GM10248 (cell line): ENCODE results near the gene ZNF787.

ENCODE experiments used
- CTCF ChIA-PET: fragments of 300-600 bp; sonication (Branson Sonifier 250); formaldehyde crosslinking; extraction: SDS; loops from one replicate; lab custom pipeline; 2021; ENCODE audit warnings: antibody characterized with exemption; lab: Yijun Ruan, JAX
- POLR2A ChIA-PET: fragments of 350-650 bp; sonication (Branson Sonifier 250); formaldehyde crosslinking; extraction: SDS; loops from one replicate; lab custom pipeline; 2020; ENCODE audit warnings: antibody characterized with exemption; lab: Yijun Ruan, JAX
- DNase-seq: peaks from one replicate; pipeline ENCODE4 v3.0.0; 2012; ENCODE audit errors: extremely low spot score
- CTCF ChIP-seq: IDR thresholded peaks from 2 replicates; pipeline ENCODE4 v1.5.1; 2012; ENCODE audit warnings: mild to moderate bottlenecking, low read depth; ENCODE audit errors: extremely low read depth, missing control alignments, control extremely low read depth

ZNF787 gene

GRCh38 chr19:56094449-56094848 lies 26.6 kb downstream of the ZNF787 start:
- DNase-seq: no peak
- ChIA-PET CTCF (interaction anchor here (2.0 kb wide), 1 partner anchor 13 kb away, joined by 12 read pairs; no protein-coding TSS in a partner anchor), POLR2A (no interaction called here)
- no peak for TF ChIP-seq CTCF

- no peak for DNase-seq
- ChIA-PET POLR2A (no interaction called here), CTCF (no interaction called here)
- no peak for TF ChIP-seq CTCF
Measured at GRCh38 chr19:56092685-56093631, 28.1 kb downstream of the ZNF787 start.

GRCh38 chr19:56091751-56092546 lies 29.1 kb downstream of the ZNF787 start:
- no peak for TF ChIP-seq CTCF
- ChIA-PET CTCF (interaction anchor here (1.1 to 1.9 kb wide), 2 partner anchors 10 to 23 kb away, joined by 3 to 9 read pairs; no protein-coding TSS in a partner anchor), POLR2A (no interaction called here)
- DNase-seq: no peak

- TF ChIP-seq CTCF: no peak
- CTCF ChIA-PET: interaction anchor here (1.1 to 1.9 kb wide), 2 partner anchors 10 to 22 kb away, joined by 3 to 9 read pairs; no protein-coding TSS in a partner anchor
- POLR2A ChIA-PET: no interaction called here
- DNase-seq: no peak
Measured at GRCh38 chr19:56091066-56091490, 30.0 kb downstream of the ZNF787 start.

- ChIA-PET CTCF (interaction anchor here (0.8 to 1.2 kb wide), 3 partner anchors 16 to 33 kb away, joined by 3 read pairs; no protein-coding TSS in a partner anchor), POLR2A (no interaction called here)
- DNase-seq: no peak
- TF ChIP-seq CTCF: no peak
Measured at GRCh38 chr19:56089344-56089743, 31.8 kb downstream of the ZNF787 start.
